ENCODE data around the gene IMPDH2. TPM values are rescaled to one million over a fixed set of nuclear protein-coding genes. Genes with fewer than 3 reads are reported as not detected.
A peak's percentile ranks its signal among the peaks of the same experiment; 100 is the strongest.

IMPDH2 gene
- polyA plus RNA-seq, 3 donors, result 20.8 to 67.3 (median 21.0) TPM

GRCh38 chr3:49058011-49058410 lies 28.8 kb upstream of the IMPDH2 start:
- Histone ChIP-seq H2AFZ (ENCODE audit: insufficient read depth, low read depth, low read length, poor library complexity, severe bottlenecking) (no peak overlapping the region), H4K20me1 (ENCODE audit: insufficient read depth, low read length) (peaks cover 49% of the 10 kb centered on the region), H3K27ac (ENCODE audit: low read depth in 1 of 2, low read length in 2 of 2) (no peak overlapping the region), H3K79me2 (ENCODE audit: insufficient read depth, low read length) (peaks cover 31% of the 10 kb centered on the region), H3K9me3 (replicated peaks in 1 of 2; ENCODE audit: control insufficient read depth in 1 of 2, insufficient read depth in 1 of 2, low read length in 2 of 2) (no peaks in the 10 kb centered on the region), H3K9ac (ENCODE audit: insufficient read depth, low read length, poor library complexity, severe bottlenecking) (no peak overlapping the region), H3K36me3 (replicated peaks in 1 of 2; ENCODE audit: control insufficient read depth in 1 of 2, insufficient read depth in 2 of 2, low read length in 2 of 2) (peaks cover 49 to 89% of the 10 kb centered on the region in 2 donors), H3K4me2 (replicated peaks; ENCODE audit: extremely low read depth, low read length, poor library complexity, severe bottlenecking) (no peak overlapping the region), H3K4me1 (ENCODE audit: control insufficient read depth in 1 of 2, insufficient read depth in 2 of 2, low read length in 2 of 2) (no peaks in the 10 kb centered on the region), H3K27me3 (ENCODE audit: control insufficient read depth in 2 of 2, insufficient read depth in 2 of 2, low read length in 2 of 2) (no peaks in the 10 kb centered on the region), H3K4me3 (replicated peaks in 1 of 3; ENCODE audit: low read depth in 2 of 3, low read length in 3 of 3) (no peak overlapping the region)
- peaks cover 47 to 82% of the 10 kb centered on the region in 2 donors for H3K36me3 Mint-ChIP-seq
- DNase-seq, result no peak
- no peaks in the 10 kb centered on the region for H3K4me1 Mint-ChIP-seq
- H3K4me3 Mint-ChIP-seq, result no peak overlapping the region
- WGBS (ENCODE audit: insufficient coverage), result 84% methylated on average over 4 of the region's 7 CpGs
- peaks cover 0 to 1% (median 0%) of the 10 kb centered on the region in 7 donors for H3K9me3 Mint-ChIP-seq
- no peaks in the 10 kb centered on the region for H3K27me3 Mint-ChIP-seq (ENCODE audit: low read depth in 3 of 3)
- peak overlapping the region in 1 of 7 donors; percentile 50 for H3K27ac Mint-ChIP-seq
- intact Hi-C loops (cut with micrococcal nuclease), result no loop called here
- no peak for TF ChIP-seq CTCF (IDR thresholded peaks at IDR 0.05)

- H3K9ac ChIP-seq (ENCODE audit: insufficient read depth, low read length, poor library complexity, severe bottlenecking), result no peak overlapping the region
- H3K36me3 ChIP-seq (replicated peaks in 1 of 2; ENCODE audit: control insufficient read depth in 1 of 2, insufficient read depth in 2 of 2, low read length in 2 of 2), result peaks cover 45 to 89% of the 10 kb centered on the region in 2 donors
- no peak for TF ChIP-seq CTCF (IDR thresholded peaks at IDR 0.05)
- peaks cover 50% of the 10 kb centered on the region for H4K20me1 ChIP-seq (ENCODE audit: insufficient read depth, low read length)
- Mint-ChIP-seq H3K36me3 (peaks cover 51 to 82% of the 10 kb centered on the region in 2 donors), H3K4me3 (no peak overlapping the region), H3K4me1 (no peaks in the 10 kb centered on the region), H3K9me3 (peaks cover 0 to 1% (median 0%) of the 10 kb centered on the region in 7 donors), H3K27ac (no peak overlapping the region), H3K27me3 (ENCODE audit: low read depth in 3 of 3) (no peaks in the 10 kb centered on the region)
- no peaks in the 10 kb centered on the region for H3K27me3 ChIP-seq (ENCODE audit: control insufficient read depth in 2 of 2, insufficient read depth in 2 of 2, low read length in 2 of 2)
- no peak overlapping the region for H2AFZ ChIP-seq (ENCODE audit: insufficient read depth, low read depth, low read length, poor library complexity, severe bottlenecking)
- WGBS (ENCODE audit: insufficient coverage), result 96% methylated on average over 10 of the region's 10 CpGs
- H3K27ac ChIP-seq (ENCODE audit: low read depth in 1 of 2, low read length in 2 of 2), result no peak overlapping the region
- DNase-seq, result no peak
- no peak overlapping the region for H3K4me3 ChIP-seq (replicated peaks in 1 of 3; ENCODE audit: low read depth in 2 of 3, low read length in 3 of 3)
- intact Hi-C loops (cut with micrococcal nuclease), result no loop called here
- no peak overlapping the region for H3K4me2 ChIP-seq (replicated peaks; ENCODE audit: extremely low read depth, low read length, poor library complexity, severe bottlenecking)
- no peaks in the 10 kb centered on the region for H3K9me3 ChIP-seq (replicated peaks in 1 of 2; ENCODE audit: control insufficient read depth in 1 of 2, insufficient read depth in 1 of 2, low read length in 2 of 2)
- peaks cover 30% of the 10 kb centered on the region for H3K79me2 ChIP-seq (ENCODE audit: insufficient read depth, low read length)
- H3K4me1 ChIP-seq (ENCODE audit: control insufficient read depth in 1 of 2, insufficient read depth in 2 of 2, low read length in 2 of 2), result no peaks in the 10 kb centered on the region
Measured at GRCh38 chr3:49057268-49057667, 28.1 kb upstream of the IMPDH2 start.

All from CD14-positive monocyte (primary cell).